Left renal cortex interstitium (tissue), 4 donors: Measurements from ENCODE around the gene CCM2. TPM values are rescaled to one million over a fixed set of nuclear protein-coding genes. Genes with fewer than 3 reads are reported as not detected.

Experiments used
- DNase-seq, 4 donors: peaks; one replicate each; pipeline ENCODE4 v3.0.0-alpha.2; 2013; ENCODE audit warnings: low read depth in 4 of 4, low spot score in 2 of 4, missing footprints in 1 of 4
- polyA plus RNA-seq, 4 donors: library from polyadenylated mRNA; unstranded; fragments of 120-200 nt; gene quantifications; one replicate each; pipeline ENCODE4 v1.2.1, GENCODE V29; 2013; ENCODE audit not compliant: insufficient read length in 4 of 4

Gene CCM2
- polyA plus RNA-seq, 4 donors = 23.1 to 32.6 (median 29.4) TPM

- DNase-seq = no peak
Measured at GRCh38 chr7:45057878-45058277, 57.9 kb downstream of the CCM2 start.

- no peak for DNase-seq
Measured at GRCh38 chr7:45060295-45060694, 60.3 kb downstream of the CCM2 start.

GRCh38 chr7:45061352-45061751 lies 61.4 kb downstream of the CCM2 start:
- no peak for DNase-seq

GRCh38 chr7:45061806-45062425 lies 61.9 kb downstream of the CCM2 start:
- DNase-seq = no peak

- DNase-seq = no peak
Measured at GRCh38 chr7:45064047-45064725, 64.2 kb downstream of the CCM2 start.

- DNase-seq = no peak
Measured at GRCh38 chr7:45065031-45065995, 65.3 kb downstream of the CCM2 start.

GRCh38 chr7:45066409-45066808 lies 66.4 kb downstream of the CCM2 start:
- DNase-seq = no peak

- no peak for DNase-seq
Measured at GRCh38 chr7:45067582-45067981, 67.6 kb downstream of the CCM2 start.

- no peak for DNase-seq
Measured at GRCh38 chr7:45068236-45069023, 68.4 kb downstream of the CCM2 start.

GRCh38 chr7:45069444-45070253 lies 69.6 kb downstream of the CCM2 start:
- no peak for DNase-seq

GRCh38 chr7:45070254-45070642 lies 70.2 kb downstream of the CCM2 start:
- DNase-seq = no peak

- no peak for DNase-seq
Measured at GRCh38 chr7:45071528-45071927, 71.5 kb downstream of the CCM2 start.

- no peak for DNase-seq
Measured at GRCh38 chr7:45072131-45073030, 72.4 kb downstream of the CCM2 start.

- DNase-seq = no peak
Measured at GRCh38 chr7:45073031-45073785, 73.2 kb downstream of the CCM2 start.

GRCh38 chr7:45073786-45074527 lies 74.0 kb downstream of the CCM2 start:
- no peak for DNase-seq

GRCh38 chr7:45074528-45075354 lies 74.7 kb downstream of the CCM2 start:
- no peak for DNase-seq

GRCh38 chr7:45075355-45075644 lies 75.3 kb downstream of the CCM2 start:
- no peak for DNase-seq
